Measurements from ENCODE around the gene RGP1.

Gene RGP1, protein sequence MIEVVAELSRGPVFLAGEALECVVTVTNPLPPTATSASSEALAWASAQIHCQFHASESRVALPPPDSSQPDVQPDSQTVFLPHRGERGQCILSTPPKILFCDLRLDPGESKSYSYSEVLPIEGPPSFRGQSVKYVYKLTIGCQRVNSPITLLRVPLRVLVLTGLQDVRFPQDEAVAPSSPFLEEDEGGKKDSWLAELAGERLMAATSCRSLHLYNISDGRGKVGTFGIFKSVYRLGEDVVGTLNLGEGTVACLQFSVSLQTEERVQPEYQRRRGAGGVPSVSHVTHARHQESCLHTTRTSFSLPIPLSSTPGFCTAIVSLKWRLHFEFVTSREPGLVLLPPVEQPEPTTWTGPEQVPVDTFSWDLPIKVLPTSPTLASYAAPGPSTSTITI

DNA sequence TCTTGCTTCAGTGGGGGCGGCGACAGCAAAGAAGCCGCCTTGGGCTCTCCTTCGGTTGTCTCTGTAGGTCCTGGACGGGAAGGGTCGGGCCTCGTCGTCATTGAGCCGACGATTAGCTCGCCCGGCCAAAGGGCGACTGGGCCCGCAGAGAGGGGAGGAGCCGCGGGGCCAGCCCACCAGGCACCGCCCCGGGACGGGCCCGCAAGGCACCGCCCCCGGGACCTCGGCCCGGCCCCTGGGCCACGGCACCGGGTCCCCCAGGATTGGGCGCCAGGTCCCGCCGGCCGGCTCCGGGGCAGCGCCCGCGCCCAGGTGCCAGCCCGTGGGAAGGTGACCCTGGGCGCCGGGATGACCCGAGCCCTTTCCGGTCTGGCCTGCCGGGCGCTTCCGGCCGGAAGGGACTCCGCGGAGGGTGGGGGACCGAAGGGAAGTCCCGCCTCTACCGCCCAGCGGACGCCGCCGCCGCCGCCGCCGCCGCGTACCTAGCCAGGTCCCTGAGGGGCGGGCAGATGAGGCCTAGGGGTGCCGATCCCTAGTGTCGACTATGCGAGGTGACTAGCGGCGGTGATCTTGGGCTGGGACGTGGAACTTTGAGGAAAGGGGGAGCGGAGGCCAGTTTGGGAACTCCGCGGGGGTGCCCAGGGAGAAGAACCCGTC, at the start of gene RGP1, which contains the start of gene GBA2:
Gene RGP1 (plus strand): TSS at position 430 of the 657 bp plus-strand sequence. CDS start 469 bp downstream, outside the sequence.
Gene GBA2 (minus strand): TSS at position 371 of the 657 bp plus-strand sequence. CDS start 524 bp downstream, outside the sequence.
- DNase-seq (ENCODE audit: low spot score): peak; percentile 90

DNA sequence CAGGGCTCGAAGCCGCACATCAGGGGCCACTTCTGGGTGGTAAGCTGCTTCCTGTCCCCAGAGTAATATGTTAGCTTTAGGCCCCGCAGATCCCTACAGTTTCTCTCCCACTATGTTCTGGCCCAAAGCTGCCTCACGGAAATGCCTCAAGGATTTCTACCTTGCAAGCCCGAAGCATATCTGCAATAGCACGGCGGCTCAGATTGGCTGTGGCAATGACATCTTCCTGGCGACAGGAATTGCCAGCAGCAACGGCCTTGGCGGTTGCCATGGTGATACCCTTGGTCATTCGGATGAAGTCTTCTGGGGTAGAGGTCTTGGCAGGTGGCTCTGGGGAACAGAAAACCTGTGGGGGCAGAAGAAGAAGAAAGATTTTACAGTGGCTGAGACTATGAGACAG, 49.1 kb upstream of the RGP1 start:
- DNase-seq (ENCODE audit: low spot score): no peak

DNA sequence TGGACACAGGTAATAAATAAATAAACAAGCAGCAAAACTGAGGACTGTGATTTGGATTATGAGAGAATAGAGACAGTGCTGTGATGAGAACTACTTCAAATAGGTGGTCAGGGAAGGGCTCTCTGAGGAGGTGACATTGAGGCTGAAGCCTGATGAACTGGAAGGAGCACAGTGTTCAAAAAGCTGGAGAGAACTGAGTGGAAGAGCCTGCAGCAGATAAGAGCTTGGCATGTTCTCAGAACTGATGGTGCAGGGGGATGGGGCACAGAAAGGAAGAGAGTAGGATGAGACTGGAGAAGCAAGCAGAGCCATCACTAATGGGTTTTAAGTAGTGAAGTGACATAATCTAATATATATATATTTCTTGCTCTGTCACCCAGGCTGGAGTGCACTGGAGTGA, 48.1 kb upstream of the RGP1 start:
- no peak for DNase-seq (ENCODE audit: low spot score)

DNA sequence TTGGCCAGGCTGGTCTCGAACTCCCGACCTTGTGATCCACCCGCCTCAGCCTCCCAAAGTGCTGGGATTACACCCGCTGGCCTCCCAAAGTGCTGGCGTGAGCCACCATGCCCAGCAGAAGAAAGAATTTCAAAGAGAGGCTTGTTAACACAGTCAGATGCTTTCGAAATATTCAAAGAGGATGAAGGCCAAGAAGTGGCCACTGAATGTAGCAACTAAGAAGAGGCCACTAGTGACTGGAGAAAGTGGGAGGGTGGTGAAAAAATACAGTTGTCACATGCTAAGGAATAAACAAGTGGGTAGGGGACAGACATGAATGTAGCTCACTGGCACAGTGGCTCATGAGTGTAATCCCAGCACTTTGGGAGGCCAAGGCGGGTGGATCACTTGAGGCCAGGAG, 46.4 kb upstream of the RGP1 start:
- DNase-seq (ENCODE audit: low spot score): no peak

DNA sequence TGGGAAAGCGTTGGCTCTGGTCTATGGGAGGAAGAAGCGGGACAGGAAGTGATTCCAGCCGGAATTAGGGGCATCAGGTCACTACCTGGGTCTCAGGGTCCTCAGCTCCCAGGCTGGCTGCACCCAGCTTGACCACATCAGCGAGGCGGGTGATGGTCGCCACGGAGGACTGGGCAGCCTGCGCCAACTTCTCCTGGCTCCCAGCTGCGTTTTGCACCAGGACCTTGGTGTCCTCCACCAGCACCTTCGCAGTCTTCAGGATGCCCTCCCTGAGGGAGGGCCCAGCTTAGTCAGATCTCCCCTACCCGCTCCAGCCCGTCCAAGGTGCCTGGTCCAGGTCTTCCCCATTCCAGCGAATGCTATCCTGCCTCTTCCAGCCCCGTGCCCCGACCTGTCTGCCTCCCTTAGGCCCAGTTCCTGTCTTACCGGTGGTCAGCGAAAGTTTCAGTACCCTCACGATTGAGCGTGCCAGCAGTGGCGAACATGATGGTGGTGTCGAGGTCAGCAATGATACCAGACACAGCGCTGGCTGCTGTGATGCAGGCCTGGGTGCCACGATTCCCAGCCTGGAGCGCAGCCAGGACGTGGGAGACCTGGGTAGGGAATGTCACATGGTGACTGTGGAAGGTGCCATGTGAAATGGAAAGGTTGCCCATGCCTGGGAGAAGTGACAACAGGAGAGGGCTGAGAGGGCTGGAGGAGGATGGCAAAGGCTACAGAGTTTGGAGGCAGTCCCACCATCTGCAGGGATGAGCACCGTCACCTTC, 45.0 kb upstream of the RGP1 start:
- DNase-seq (ENCODE audit: low spot score): no peak

DNA sequence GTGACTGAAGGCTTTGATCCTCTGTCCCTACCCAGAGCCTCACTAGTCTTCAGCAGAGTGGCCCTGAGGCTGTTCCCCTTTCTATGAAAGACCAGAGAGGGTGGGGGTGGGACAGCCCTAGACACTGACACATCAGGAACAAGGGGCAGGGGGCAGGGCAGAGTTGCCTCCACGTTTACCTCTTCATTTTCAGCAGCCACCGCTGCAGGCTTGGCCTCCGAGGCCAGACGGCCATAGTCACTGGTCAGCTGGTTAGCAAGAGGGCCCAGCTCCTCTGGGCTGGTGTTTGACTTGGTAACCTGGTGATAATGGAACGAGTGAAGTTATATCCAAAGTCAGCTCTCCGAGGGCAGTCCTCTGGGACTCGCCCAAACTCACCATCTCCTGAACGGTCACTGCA, 43.7 kb upstream of the RGP1 start:
- no peak for DNase-seq (ENCODE audit: low spot score)

DNA sequence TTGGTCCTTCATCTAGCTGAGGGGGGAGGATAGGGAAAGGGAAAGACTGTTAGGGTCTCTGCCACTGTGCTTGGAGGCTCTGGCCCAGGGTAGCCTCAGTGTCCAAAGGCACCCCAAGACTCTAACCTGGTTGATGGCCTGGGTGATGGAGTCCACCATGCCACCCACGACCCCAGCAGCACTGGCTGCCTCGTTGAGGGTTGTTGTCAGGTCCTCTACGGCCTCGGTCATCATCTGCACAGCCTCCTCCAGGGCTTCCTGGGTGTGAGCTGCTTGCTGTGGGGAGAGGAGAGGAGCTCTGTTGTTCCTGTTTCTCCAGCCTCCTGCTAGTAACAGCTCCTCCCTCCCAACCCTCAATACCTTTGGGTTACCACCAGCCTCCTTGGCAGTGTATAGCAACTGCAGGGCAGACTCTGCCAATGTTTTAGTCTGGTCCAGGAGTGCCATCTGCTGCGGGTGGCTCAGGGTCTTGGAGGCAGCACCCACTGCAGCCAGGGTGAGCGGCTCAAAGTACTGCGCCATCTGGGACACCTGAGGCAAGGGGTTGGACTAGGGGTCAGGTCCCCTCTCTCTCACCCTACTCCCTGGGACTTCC, 43.2 kb upstream of the RGP1 start:
- no peak for DNase-seq (ENCODE audit: low spot score)

DNA sequence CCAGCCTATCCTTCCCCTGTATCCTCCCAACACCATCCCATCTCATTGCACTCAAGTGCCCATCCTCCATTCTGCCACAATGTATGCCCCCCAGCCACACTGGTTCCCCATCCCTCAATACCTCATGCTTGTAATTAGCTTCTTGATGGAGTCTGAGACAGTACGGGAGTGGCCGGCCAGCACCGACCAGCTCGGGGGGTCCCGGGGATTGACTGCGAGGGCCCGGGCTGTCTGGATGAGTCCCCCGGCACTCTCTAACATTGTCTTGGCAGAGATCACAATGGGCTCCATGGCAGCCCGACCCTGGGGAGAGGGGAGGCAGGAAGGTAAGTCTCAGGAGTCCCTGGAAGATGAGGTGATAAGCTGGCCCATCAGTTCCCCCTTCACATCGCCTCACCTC, 42.1 kb upstream of the RGP1 start:
- DNase-seq (ENCODE audit: low spot score): no peak

DNA sequence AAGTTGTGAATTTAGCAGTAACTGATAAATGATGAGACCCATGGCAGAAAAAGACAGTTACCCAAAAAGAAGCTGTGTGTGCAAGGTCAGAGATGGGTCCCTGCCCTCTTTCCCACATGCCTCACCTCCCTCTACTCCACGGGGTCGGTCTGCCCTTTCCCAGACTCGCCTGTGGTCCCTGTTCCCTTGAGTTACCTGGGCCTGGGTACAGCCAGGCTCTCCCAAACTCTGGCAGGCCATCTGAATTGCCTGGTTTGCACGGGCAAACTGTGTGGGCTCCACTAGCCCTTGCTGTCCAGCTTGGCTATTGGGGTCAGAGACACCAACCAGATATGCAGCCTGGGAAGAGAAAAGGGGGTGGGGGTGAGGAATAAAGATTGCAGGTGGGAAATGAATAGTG, 40.9 kb upstream of the RGP1 start:
- no peak for DNase-seq (ENCODE audit: low spot score)

DNA sequence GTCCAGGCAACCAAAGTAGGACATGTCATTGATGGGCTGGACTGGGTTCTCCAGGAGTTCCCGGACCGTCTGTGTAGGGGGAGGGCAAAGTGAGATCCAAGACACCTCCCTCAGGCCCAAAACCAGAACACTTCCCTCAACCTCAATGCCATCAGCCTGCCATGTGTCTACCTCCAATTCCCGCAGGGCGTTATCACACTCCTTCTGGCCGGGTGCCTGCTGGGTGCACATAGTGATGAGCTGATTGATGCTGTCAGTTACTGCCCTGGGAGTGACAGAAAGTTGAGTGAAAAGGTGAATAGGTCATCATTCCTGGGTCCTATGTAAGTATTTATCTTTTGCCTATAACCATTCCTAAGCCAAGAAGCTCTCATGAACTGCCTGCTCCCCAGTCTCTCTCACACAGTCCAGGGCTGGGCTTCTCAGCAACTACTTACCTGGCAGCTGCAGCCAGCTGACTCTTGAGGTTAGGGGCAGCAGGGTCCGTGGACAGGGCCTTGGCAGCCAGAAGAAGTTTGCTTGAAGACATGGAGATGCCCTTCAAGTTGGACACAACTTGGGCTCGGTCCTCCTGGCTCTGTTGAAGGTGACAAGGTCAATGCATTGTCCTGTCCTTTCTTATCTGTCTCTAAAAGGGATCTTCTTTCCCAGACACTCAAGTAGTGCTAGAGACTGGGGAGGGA, 38.1 kb upstream of the RGP1 start:
- DNase-seq (ENCODE audit: low spot score): no peak

DNA sequence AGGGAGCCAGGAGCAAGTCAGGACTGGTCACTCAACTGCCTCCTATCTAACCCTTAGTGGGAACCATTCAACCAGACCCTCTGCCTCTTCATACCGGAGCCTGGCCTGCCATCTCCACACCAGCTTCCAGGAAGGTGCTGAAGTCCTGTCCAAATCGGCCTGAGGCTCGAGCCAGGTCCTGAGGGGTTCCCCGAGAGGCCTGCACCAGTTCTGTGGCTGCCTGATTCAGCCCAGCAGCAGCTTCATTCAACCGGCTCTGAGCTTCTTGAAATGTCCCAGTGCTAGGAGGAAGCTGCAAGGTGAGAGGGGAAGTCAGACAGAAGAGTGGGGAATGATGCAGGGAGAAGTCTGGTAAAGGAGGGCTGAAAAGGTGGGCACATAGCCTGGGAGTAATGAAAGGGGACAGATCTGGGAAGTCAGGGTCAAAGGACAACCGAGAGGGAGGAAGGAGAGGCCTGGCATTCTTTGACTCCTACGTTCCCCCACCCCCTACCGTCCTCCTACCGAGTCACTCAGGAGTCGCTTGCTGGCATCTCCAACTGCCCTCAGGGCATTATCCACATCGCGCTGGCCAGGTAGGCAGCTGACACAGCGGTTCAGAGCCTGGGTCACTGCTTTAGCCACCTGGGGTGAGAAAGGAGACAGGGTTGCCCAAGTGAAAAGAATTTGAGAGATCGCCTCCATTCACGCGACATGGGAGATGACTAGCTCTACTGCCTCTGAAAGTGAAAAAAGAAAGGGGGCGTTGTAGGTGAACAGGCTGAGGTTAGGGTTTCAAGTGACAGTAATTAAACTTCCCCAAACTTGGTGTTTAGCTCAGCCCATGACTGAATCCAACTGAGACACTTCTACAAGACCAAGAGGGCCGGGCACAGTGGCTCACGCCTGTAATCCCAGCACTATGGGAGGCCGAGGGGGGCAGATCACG, 37.3 kb upstream of the RGP1 start:
- DNase-seq (ENCODE audit: low spot score): no peak

DNA sequence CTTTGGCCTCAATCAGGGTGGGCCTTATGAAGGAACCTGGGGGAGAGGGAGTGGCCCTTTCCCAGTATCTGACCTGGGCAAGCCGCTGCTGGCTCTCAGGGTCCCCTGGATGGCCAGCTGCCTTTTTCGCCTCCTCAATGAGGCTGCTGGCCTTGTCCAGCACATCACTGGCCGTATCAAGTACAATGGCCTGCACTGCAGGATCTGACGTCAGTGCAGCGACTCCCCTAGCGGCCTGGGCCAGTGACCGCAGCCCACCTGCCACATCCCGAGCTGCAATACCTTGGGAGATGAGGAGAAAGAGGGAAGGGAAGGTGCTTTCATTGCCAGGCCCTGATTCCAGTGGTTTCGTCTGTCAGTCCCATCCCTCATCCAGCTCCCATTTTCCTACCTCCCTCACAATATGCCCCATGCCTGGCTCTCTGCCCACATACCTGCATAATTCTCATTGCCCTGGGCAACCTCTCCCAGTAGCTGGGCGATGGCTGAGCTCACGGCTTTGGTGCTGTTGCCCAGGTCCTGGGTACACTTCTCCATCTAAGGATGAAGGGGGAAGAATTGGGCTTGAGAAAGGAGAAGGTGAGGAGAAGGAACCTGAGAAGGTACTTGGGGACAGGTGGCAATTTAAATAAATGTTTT, 36.2 kb upstream of the RGP1 start:
- no peak for DNase-seq (ENCODE audit: low spot score)

DNA sequence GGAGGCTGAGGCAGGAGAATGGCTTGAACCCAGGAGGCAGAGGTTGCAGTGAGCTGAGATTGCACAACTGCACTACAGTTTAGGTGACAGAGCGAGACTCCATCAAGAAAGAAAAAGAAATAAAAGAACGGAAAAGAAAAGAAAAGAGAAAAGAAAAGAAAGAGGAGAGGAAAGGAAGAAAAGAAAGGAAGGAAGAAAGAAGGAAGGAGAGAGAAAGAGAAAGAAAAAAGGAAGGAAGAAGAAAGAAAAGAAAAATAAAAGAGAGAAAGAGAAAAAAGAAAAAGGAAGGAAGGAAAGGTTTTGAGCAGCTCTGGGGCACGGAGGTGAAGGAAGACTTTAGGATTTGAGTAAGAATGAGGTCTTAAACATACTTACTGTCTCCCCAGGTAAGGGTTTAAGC, 35.5 kb upstream of the RGP1 start:
- DNase-seq (ENCODE audit: low spot score): no peak

DNA sequence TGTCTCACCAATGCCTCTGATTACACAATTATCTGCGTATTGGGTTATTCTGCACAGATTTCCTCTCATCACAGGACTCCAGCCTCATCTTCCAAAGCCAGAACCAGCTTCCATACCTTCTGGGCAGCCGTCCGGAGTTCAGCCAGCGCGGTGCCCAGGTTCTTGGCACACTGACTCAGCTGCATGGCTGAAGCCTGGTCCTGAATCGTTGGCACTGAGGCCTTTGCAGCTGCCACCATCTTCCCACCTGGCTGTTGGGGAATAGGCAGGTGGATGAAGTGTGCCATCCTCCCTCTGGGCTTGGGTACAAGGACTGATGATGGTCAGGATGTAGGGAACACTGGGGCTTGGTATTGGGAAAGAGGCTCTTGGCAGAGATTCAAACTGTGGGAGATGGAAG, 35.0 kb upstream of the RGP1 start:
- DNase-seq (ENCODE audit: low spot score): no peak

DNA sequence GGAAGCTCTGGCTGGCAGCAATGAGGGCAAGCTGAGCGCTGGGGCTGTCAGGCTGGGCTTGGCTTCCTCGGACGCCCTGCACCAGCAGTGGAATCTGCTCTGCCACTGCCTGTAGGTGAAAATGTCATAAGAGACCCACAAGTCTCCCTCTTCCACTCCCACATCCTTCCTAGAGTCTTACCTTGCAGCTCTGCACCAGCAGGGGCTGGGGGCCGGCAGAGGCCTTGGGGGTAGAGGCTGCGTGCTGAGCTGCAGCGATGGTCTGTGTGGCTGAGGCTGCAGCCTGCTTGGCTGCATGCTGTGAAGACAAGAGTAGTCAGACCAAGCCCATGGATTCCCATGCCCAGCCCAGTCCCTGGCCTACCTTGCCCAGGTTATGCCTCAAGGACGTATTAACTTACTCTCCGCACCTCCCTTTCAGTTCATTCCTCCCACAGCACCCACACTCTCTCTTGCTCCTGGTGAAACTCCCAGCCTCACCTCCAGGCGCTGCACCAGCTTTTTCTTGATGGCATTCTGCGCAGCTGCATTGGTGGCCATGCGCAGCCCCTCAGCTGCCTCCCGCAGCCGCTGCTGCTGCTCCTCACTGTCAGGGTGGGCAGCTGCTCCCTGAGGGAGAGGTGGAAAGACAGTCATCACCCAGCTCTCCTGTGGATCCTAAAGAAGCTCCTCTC, 34.4 kb upstream of the RGP1 start:
- no peak for DNase-seq (ENCODE audit: low spot score)

DNA sequence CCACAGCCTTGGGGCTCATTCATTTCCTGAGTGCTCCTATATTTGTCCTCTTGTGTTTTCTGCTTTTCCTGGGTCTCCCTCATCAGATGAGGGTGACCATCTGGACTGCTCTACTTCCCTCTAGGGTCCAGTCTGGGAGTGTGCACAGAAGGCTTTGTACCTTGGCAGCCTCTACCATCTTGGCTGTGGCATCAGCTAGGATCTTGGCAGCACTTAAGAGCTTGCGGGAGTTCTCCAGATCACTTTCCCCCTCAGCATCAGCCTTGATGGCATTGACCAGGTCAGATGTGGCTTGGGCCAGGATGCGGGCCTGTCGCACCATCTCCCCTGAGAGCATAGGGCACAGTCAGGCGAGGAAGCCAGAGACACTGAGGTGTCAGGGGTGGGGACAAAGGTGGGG, 32.9 kb upstream of the RGP1 start:
- DNase-seq (ENCODE audit: low spot score): no peak

DNA sequence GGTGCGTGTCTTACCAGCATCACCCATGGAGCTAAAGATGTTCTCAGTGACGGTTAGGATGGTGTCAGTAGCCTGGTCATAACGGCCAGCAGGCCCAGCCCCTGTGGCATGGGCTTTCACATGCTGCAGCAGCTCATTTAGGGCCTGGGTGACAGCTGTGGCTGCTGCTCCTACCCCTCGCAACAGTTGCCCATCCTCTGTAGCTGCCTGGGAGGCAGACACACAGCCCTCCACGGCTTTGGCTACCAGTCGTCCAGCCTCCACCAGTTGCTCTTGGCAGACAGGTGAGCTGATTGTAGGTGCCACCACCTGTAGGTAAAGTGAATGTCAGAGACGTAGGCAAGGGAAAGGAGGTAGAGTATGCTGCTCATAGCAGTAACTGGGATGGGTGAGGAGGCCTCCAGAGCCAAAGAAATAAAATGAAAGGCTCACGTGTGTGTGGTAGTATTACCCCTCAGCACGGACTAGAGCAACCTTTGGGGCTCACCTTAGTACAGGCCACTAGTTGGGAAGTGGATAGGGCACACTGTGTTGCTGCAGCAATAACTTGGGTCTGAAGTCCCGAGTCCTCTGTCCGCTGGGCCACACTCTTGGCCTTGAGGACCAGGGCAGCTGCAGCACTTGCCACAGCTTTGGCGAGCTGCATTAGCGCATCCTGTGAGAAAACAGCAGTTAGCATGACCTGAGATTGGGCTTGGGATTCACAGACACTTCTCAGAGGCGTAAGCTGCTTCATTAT, 31.8 kb upstream of the RGP1 start:
- DNase-seq (ENCODE audit: low spot score): no peak

DNA sequence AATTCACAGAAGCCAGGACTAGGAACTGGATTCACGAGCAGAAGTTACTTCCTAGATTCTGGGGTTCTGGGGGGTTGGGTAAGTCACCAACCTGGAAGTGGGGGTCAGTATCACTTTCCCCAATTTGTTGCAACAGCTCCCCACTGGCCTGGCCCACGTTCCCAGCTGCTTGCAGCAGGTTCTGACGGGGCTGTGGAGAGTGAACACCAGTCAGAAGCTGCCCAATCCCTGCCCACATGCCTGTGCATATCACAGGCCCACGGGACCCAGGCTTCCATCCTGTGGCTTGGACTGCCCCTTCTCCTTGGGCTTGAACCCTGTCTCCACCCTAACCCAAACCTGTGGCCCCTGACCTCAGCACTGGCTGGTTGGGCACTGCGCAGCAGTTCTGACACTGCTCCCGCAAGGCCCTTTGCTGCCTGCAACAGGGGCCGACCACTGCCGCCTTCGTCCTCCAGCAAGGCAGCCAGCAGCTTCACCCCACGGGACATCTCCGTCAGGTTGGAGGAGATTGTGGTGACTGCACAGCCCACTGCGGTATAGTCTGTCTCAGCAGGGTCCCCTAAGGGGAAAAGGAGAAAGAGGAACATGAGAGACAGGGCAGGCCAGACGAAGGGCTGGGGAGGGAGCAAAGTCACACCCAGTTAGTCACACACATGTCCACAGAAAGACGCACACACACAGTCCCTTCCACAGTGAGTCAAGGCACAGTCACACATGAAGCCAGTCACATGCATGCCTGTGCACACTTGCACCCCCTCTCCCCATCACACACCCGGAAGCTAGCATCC, 30.2 kb upstream of the RGP1 start:
- no peak for DNase-seq (ENCODE audit: low spot score)
